Kidney (tissue), 14 donors: ENCODE measurements around the gene TGFBR1. TPM values are rescaled to one million over a fixed set of nuclear protein-coding genes. Genes with fewer than 3 reads are reported as not detected.

Source experiments
- DNase-seq, 5 donors: peaks; one replicate each; pipeline ENCODE4 v3.0.0-alpha.2; 2013 to 2020
- FAIRE-seq: peaks from 2 replicates; lab custom pipeline; 2012; peaks lifted over from hg19 to GRCh38; lab: Jason Lieb, UNC
- H3K27ac ChIP-seq, 2 donors: one replicate each; pipeline ENCODE4 v1.7.0; 2013; ENCODE audit warnings: low read depth in 2 of 2, low read length in 2 of 2, inconsistent platforms in 1 of 2
- H3K27me3 ChIP-seq: one replicate; pipeline ENCODE4 v1.7.1; 2013; ENCODE audit warnings: low read length, inconsistent platforms; ENCODE audit not compliant: control insufficient read depth, insufficient read depth
- H3K36me3 ChIP-seq, 3 donors: one replicate each; pipeline versions ENCODE4 v1.7.0 to v1.7.1; 2013; ENCODE audit warnings: low read length in 3 of 3, control low read depth in 1 of 3, inconsistent platforms in 1 of 3; ENCODE audit not compliant: insufficient read depth in 3 of 3, control insufficient read depth in 2 of 3
- H3K4me1 ChIP-seq, 3 donors: one replicate each; pipeline versions ENCODE4 v1.7.0 to v1.7.1; 2013; ENCODE audit warnings: low read length in 3 of 3, inconsistent platforms in 1 of 3, low read depth in 1 of 3; ENCODE audit not compliant: control insufficient read depth in 2 of 3, insufficient read depth in 2 of 3
- H3K4me3 ChIP-seq, 3 donors: one replicate each; pipeline versions ENCODE4 v1.7.0 to v1.8.1; 2013; ENCODE audit warnings: low read length in 3 of 3, control low read depth in 1 of 3, inconsistent platforms in 1 of 3
- H3K9ac ChIP-seq, 3 donors: one replicate each; pipeline versions ENCODE4 v1.7.0 to v1.7.1; 2013; ENCODE audit warnings: low read length in 3 of 3, control low read depth in 1 of 3, inconsistent platforms in 1 of 3
- H3K9me3 ChIP-seq, 3 donors: one replicate each; pipeline versions ENCODE4 v1.7.0 to v1.7.1; 2013; ENCODE audit warnings: low read length in 3 of 3, control low read depth in 1 of 3, inconsistent platforms in 1 of 3; ENCODE audit not compliant: control insufficient read depth in 2 of 3, insufficient read depth in 1 of 3
- CTCF ChIP-seq: IDR thresholded peaks from 3 replicates; pipeline ENCODE4 v1.5.1; 2012; ENCODE audit warnings: mild to moderate bottlenecking, moderate library complexity, borderline replicate concordance; ENCODE audit not compliant: insufficient read depth; ENCODE audit errors: extremely low read depth
- intact Hi-C: fragments of 100-400 bp; cut with DNase I; formaldehyde crosslinking; loops from one replicate; pipeline ENCODE4 v1.11.1; 2022
- polyA plus RNA-seq: library from polyadenylated mRNA; stranded (reverse); fragments of 350-450 nt; fragmentation: Illumina TruSeq; extraction: RNeasy Lipid Tissue Mini Kit (QIAGEN cat#74804); gene quantifications from one replicate; pipeline ENCODE4 v1.2.3, GENCODE V29; 2014; ENCODE audit warnings: low read depth, low replicate concordance; ENCODE audit not compliant: insufficient read depth
- total RNA-seq: library from RNA; stranded (reverse); fragmentation: NEBNext Ultra II Directional; extraction: Animal tissue kit (Norgen Biotek cat#: 25700); gene quantifications from one replicate; pipeline ENCODE4 v1.2.1, GENCODE V29; 2021
- donor health status: control.
- donor health status: control.
- donor health status: control.
- donor health status: control.
- donor health status: control.
- donor health status: DM: yes; HTN: yes; CAD: no.
- donor health status: Normal renal cell carcinoma (clear cell type).

The TGFBR1 gene
- total and polyA plus RNA-seq, 2 donors from 2014 or later = 7.9 to 50.8 TPM

GRCh38 chr9:99092643-99093491 is 12.0 kb upstream of the TGFBR1 start:
- Histone ChIP-seq H3K4me1 (no peaks in the 10 kb centered on the region), H3K9me3 (peaks cover 0 to 5% (median 0%) of the 10 kb centered on the region in 3 donors), H3K4me3 (no peak overlapping the region), H3K9ac (no peak overlapping the region), H3K27ac (no peak overlapping the region), H3K36me3 (no peaks in the 10 kb centered on the region), H3K27me3 (no peaks in the 10 kb centered on the region)
- no peak for FAIRE-seq
- intact Hi-C loops = no loop called here
- no peak for DNase-seq
- TF ChIP-seq CTCF = no peak

GRCh38 chr9:99093492-99093791 is 11.5 kb upstream of the TGFBR1 start:
- no peak for FAIRE-seq
- no peak overlapping the region for H3K27ac ChIP-seq
- H3K27me3 ChIP-seq = no peaks in the 10 kb centered on the region
- no peak for DNase-seq
- H3K9me3 ChIP-seq = peaks cover 0 to 5% (median 0%) of the 10 kb centered on the region in 3 donors
- no peak for TF ChIP-seq CTCF
- no peaks in the 10 kb centered on the region for H3K36me3 ChIP-seq
- intact Hi-C loops = no loop called here
- no peaks in the 10 kb centered on the region for H3K4me1 ChIP-seq
- H3K9ac ChIP-seq = no peak overlapping the region
- no peak overlapping the region for H3K4me3 ChIP-seq

GRCh38 chr9:99095565-99095964 is 9.3 kb upstream of the TGFBR1 start:
- no peak for FAIRE-seq

More at GRCh38 chr9:99095565-99095964, 9.3 kb upstream of the TGFBR1 start:
- DNase-seq = no peak
- Histone ChIP-seq H3K27ac (no peak overlapping the region), H3K9ac (no peak overlapping the region), H3K36me3 (no peaks in the 10 kb centered on the region), H3K9me3 (no peaks in the 10 kb centered on the region), H3K4me1 (no peaks in the 10 kb centered on the region), H3K27me3 (no peaks in the 10 kb centered on the region), H3K4me3 (no peak overlapping the region)
- intact Hi-C loops = no loop called here
- TF ChIP-seq CTCF = no peak
